Measurements from ENCODE around the gene CDK19. TPM values are rescaled to one million over a fixed set of nuclear protein-coding genes. Genes with fewer than 3 reads are reported as not detected.
"Not testable (repeated sequence)": the region's sequence is repeated elsewhere in the genome, so short reads cannot be mapped to it uniquely, and the experiment has no call there.

CDK19 gene
- total and polyA plus RNA-seq, 5 donors from 2014 or later: 1.4 to 16.5 (median 1.6) TPM

GRCh38 chr6:110589865-110590513 lies 225.3 kb downstream of the CDK19 start:
- H3K9me3 Mint-ChIP-seq: peaks cover 0 to 5% (median 0%) of the 10 kb centered on the region in 7 donors
- peaks cover 0 to 16% (median 4%) of the 10 kb centered on the region in 4 donors for H3K4me1 Mint-ChIP-seq
- no peak for DNase-seq
- H3K4me3 Mint-ChIP-seq: no peak overlapping the region
- H3K9me3 ChIP-seq (ENCODE audit: control insufficient read depth in 2 of 2, low read length in 2 of 2): no peaks in the 10 kb centered on the region
- no peaks in the 10 kb centered on the region for H3K27me3 Mint-ChIP-seq
- no peaks in the 10 kb centered on the region for H3K4me1 ChIP-seq (ENCODE audit: control insufficient read depth, insufficient read depth, low read length, poor library complexity, severe bottlenecking)
- H3K27me3 ChIP-seq (ENCODE audit: control insufficient read depth, insufficient read depth, low read length): no peaks in the 10 kb centered on the region
- ATAC-seq (ENCODE audit: low read depth in 2 of 2): no peak
- no peak overlapping the region for H3K4me3 ChIP-seq (ENCODE audit: low read depth, low read length)
- H3K36me3 ChIP-seq (ENCODE audit: control insufficient read depth, insufficient read depth, low read length): no peaks in the 10 kb centered on the region
- H3K27ac Mint-ChIP-seq: peak overlapping the region in 2 of 3 donors; percentile 11 to 53
- H3K27ac ChIP-seq (ENCODE audit: insufficient read depth, low read length, poor library complexity, severe bottlenecking): no peak overlapping the region
- H3K36me3 Mint-ChIP-seq: no peaks in the 10 kb centered on the region

- H3K27ac Mint-ChIP-seq: no peak overlapping the region
- H3K36me3 Mint-ChIP-seq: no peaks in the 10 kb centered on the region
- Histone ChIP-seq H3K4me1 (ENCODE audit: control insufficient read depth, insufficient read depth, low read length, poor library complexity, severe bottlenecking) (no peaks in the 10 kb centered on the region), H3K36me3 (ENCODE audit: control insufficient read depth, insufficient read depth, low read length) (no peaks in the 10 kb centered on the region), H3K27ac (ENCODE audit: insufficient read depth, low read length, poor library complexity, severe bottlenecking) (no peak overlapping the region), H3K9me3 (ENCODE audit: control insufficient read depth in 2 of 2, low read length in 2 of 2) (no peaks in the 10 kb centered on the region), H3K27me3 (ENCODE audit: control insufficient read depth, insufficient read depth, low read length) (no peaks in the 10 kb centered on the region), H3K4me3 (ENCODE audit: low read depth, low read length) (no peak overlapping the region)
- DNase-seq: no peak
- no peak for ATAC-seq (ENCODE audit: low read depth in 2 of 2)
- no peaks in the 10 kb centered on the region for H3K27me3 Mint-ChIP-seq
- peaks cover 0 to 16% (median 4%) of the 10 kb centered on the region in 4 donors for H3K4me1 Mint-ChIP-seq
- H3K9me3 Mint-ChIP-seq: peaks cover 0 to 2% (median 0%) of the 10 kb centered on the region in 7 donors
- no peak overlapping the region for H3K4me3 Mint-ChIP-seq
These were observed 227.9 kb downstream of the CDK19 start for GRCh38 chr6:110587328-110587727.

- DNase-seq: no peak
- Mint-ChIP-seq H3K36me3 (peaks cover 9% of the 10 kb centered on the region), H3K27me3 (peaks cover 9% of the 10 kb centered on the region), H3K4me3 (no peak overlapping the region), H3K4me1 (no peaks in the 10 kb centered on the region), H3K27ac (no peak overlapping the region), H3K9me3 (peaks cover 0 to 6% (median 2%) of the 10 kb centered on the region in 7 donors)
- H3K4me1 ChIP-seq (ENCODE audit: control insufficient read depth, insufficient read depth, low read length, poor library complexity, severe bottlenecking): no peaks in the 10 kb centered on the region
- H3K9me3 ChIP-seq (ENCODE audit: control insufficient read depth in 2 of 2, low read length in 2 of 2): no peaks in the 10 kb centered on the region
- H3K27me3 ChIP-seq (ENCODE audit: control insufficient read depth, insufficient read depth, low read length): no peaks in the 10 kb centered on the region
- no peak overlapping the region for H3K4me3 ChIP-seq (ENCODE audit: low read depth, low read length)
- H3K36me3 ChIP-seq (ENCODE audit: control insufficient read depth, insufficient read depth, low read length): no peaks in the 10 kb centered on the region
- ATAC-seq (ENCODE audit: low read depth in 2 of 2): no peak
- no peak overlapping the region for H3K27ac ChIP-seq (ENCODE audit: insufficient read depth, low read length, poor library complexity, severe bottlenecking)
These were observed 233.6 kb downstream of the CDK19 start for GRCh38 chr6:110581679-110582078.

GRCh38 chr6:110577596-110578167 lies 237.6 kb downstream of the CDK19 start:
- H3K27ac Mint-ChIP-seq; ATAC-seq (ENCODE audit: low read depth in 2 of 2); H3K4me3 ChIP-seq (ENCODE audit: low read depth, low read length); H3K4me1 Mint-ChIP-seq; H3K27ac ChIP-seq (ENCODE audit: insufficient read depth, low read length, poor library complexity, severe bottlenecking); H3K9me3 Mint-ChIP-seq; H3K27me3 ChIP-seq (ENCODE audit: control insufficient read depth, insufficient read depth, low read length); H3K4me1 ChIP-seq (ENCODE audit: control insufficient read depth, insufficient read depth, low read length, poor library complexity, severe bottlenecking); H3K9me3 ChIP-seq (ENCODE audit: control insufficient read depth in 2 of 2, low read length in 2 of 2); H3K4me3 Mint-ChIP-seq; H3K36me3 Mint-ChIP-seq; DNase-seq; H3K36me3 ChIP-seq (ENCODE audit: control insufficient read depth, insufficient read depth, low read length): not testable (repeated sequence)
- peaks cover 15% of the 10 kb centered on the region for H3K27me3 Mint-ChIP-seq

GRCh38 chr6:110575925-110576463 lies 239.3 kb downstream of the CDK19 start:
- no peaks in the 10 kb centered on the region for H3K27me3 ChIP-seq (ENCODE audit: control insufficient read depth, insufficient read depth, low read length)
- peaks cover 15% of the 10 kb centered on the region for H3K27me3 Mint-ChIP-seq
- H3K36me3 Mint-ChIP-seq: peaks cover 9% of the 10 kb centered on the region
- peaks cover 0 to 6% (median 0%) of the 10 kb centered on the region in 4 donors for H3K4me1 Mint-ChIP-seq
- no peak for DNase-seq
- peaks cover 0 to 6% (median 0%) of the 10 kb centered on the region in 7 donors for H3K9me3 Mint-ChIP-seq
- H3K4me3 Mint-ChIP-seq: no peak overlapping the region
- no peak for ATAC-seq (ENCODE audit: low read depth in 2 of 2)
- no peak overlapping the region for H3K4me3 ChIP-seq (ENCODE audit: low read depth, low read length)
- H3K4me1 ChIP-seq (ENCODE audit: control insufficient read depth, insufficient read depth, low read length, poor library complexity, severe bottlenecking): no peaks in the 10 kb centered on the region
- no peak overlapping the region for H3K27ac ChIP-seq (ENCODE audit: insufficient read depth, low read length, poor library complexity, severe bottlenecking)
- no peak overlapping the region for H3K27ac Mint-ChIP-seq
- no peaks in the 10 kb centered on the region for H3K9me3 ChIP-seq (ENCODE audit: control insufficient read depth in 2 of 2, low read length in 2 of 2)
- no peaks in the 10 kb centered on the region for H3K36me3 ChIP-seq (ENCODE audit: control insufficient read depth, insufficient read depth, low read length)

GRCh38 chr6:110574817-110575216 lies 240.5 kb downstream of the CDK19 start:
- peaks cover 9% of the 10 kb centered on the region for H3K36me3 Mint-ChIP-seq
- no peak overlapping the region for H3K4me3 ChIP-seq (ENCODE audit: low read depth, low read length)
- H3K27me3 Mint-ChIP-seq: peaks cover 15% of the 10 kb centered on the region
- H3K4me1 ChIP-seq (ENCODE audit: control insufficient read depth, insufficient read depth, low read length, poor library complexity, severe bottlenecking): no peaks in the 10 kb centered on the region
- no peaks in the 10 kb centered on the region for H3K36me3 ChIP-seq (ENCODE audit: control insufficient read depth, insufficient read depth, low read length)
- no peak overlapping the region for H3K27ac Mint-ChIP-seq
- ATAC-seq (ENCODE audit: low read depth in 2 of 2) (no peak), DNase-seq (no peak)
- H3K4me1 Mint-ChIP-seq: peaks cover 0 to 6% (median 0%) of the 10 kb centered on the region in 4 donors
- peaks cover 0 to 6% (median 0%) of the 10 kb centered on the region in 7 donors for H3K9me3 Mint-ChIP-seq
- H3K27me3 ChIP-seq (ENCODE audit: control insufficient read depth, insufficient read depth, low read length): no peaks in the 10 kb centered on the region
- no peaks in the 10 kb centered on the region for H3K9me3 ChIP-seq (ENCODE audit: control insufficient read depth in 2 of 2, low read length in 2 of 2)
- no peak overlapping the region for H3K4me3 Mint-ChIP-seq
- no peak overlapping the region for H3K27ac ChIP-seq (ENCODE audit: insufficient read depth, low read length, poor library complexity, severe bottlenecking)

- Histone ChIP-seq H3K27ac (ENCODE audit: insufficient read depth, low read length, poor library complexity, severe bottlenecking) (no peak overlapping the region), H3K4me1 (ENCODE audit: control insufficient read depth, insufficient read depth, low read length, poor library complexity, severe bottlenecking) (no peaks in the 10 kb centered on the region), H3K36me3 (ENCODE audit: control insufficient read depth, insufficient read depth, low read length) (no peaks in the 10 kb centered on the region), H3K9me3 (ENCODE audit: control insufficient read depth in 2 of 2, low read length in 2 of 2) (no peaks in the 10 kb centered on the region), H3K27me3 (ENCODE audit: control insufficient read depth, insufficient read depth, low read length) (no peaks in the 10 kb centered on the region), H3K4me3 (ENCODE audit: low read depth, low read length) (no peak overlapping the region)
- no peak for DNase-seq
- peaks cover 0 to 6% (median 0%) of the 10 kb centered on the region in 4 donors for H3K4me1 Mint-ChIP-seq
- H3K9me3 Mint-ChIP-seq: peaks cover 0 to 2% (median 0%) of the 10 kb centered on the region in 7 donors
- no peak overlapping the region for H3K4me3 Mint-ChIP-seq
- no peak overlapping the region for H3K27ac Mint-ChIP-seq
- peaks cover 4% of the 10 kb centered on the region for H3K36me3 Mint-ChIP-seq
- ATAC-seq (ENCODE audit: low read depth in 2 of 2): no peak
- peaks cover 11% of the 10 kb centered on the region for H3K27me3 Mint-ChIP-seq
These were observed 241.7 kb downstream of the CDK19 start for GRCh38 chr6:110573537-110573936.
